Mucosa of stomach (tissue), 1 donor: Measurements from ENCODE around the gene NLRC5.

ENCODE experiments used
- H3K27me3 ChIP-seq: one replicate; pipeline ENCODE4 v1.7.0; 2013; ENCODE audit warnings: mild to moderate bottlenecking, low read length; ENCODE audit not compliant: control insufficient read depth, insufficient read depth
- H3K36me3 ChIP-seq: one replicate; pipeline ENCODE4 v1.7.0; 2013; ENCODE audit warnings: low read length; ENCODE audit not compliant: control insufficient read depth, insufficient read depth
- H3K4me1 ChIP-seq: one replicate; pipeline ENCODE4 v1.7.0; 2013; ENCODE audit warnings: mild to moderate bottlenecking, low read length; ENCODE audit not compliant: control insufficient read depth, insufficient read depth
- H3K4me3 ChIP-seq: one replicate; pipeline ENCODE4 v1.7.0; 2013; ENCODE audit warnings: low read length
- H3K9ac ChIP-seq: one replicate; pipeline ENCODE4 v1.7.0; 2013; ENCODE audit warnings: mild to moderate bottlenecking, low read length, moderate library complexity
- H3K9me3 ChIP-seq: one replicate; pipeline ENCODE4 v1.7.0; 2013; ENCODE audit warnings: mild to moderate bottlenecking, low read length, moderate library complexity; ENCODE audit not compliant: control insufficient read depth
- donor health status: Pancreatic carcinoma.

The NLRC5 gene

GRCh38 chr16:56988948-56989945 lies at the start of gene NLRC5:
NLRC5 (plus strand) TSS chr16:56989557; CDS start chr16:57020713, 31,156 bp downstream.
- peak within 1 kb of the TSS; percentile 40 for H3K4me3 ChIP-seq
- H3K27me3 ChIP-seq = no peaks in the 10 kb centered on the region
- H3K9me3 ChIP-seq = no peaks in the 10 kb centered on the region
- H3K9ac ChIP-seq = peak within 1 kb of the TSS; percentile 73
- no peaks in the 10 kb centered on the region for H3K36me3 ChIP-seq
- H3K4me1 ChIP-seq = peaks cover 40% of the 10 kb centered on the region

GRCh38 chr16:56939801-56940200 lies 49.6 kb upstream of the NLRC5 start:
- Histone ChIP-seq H3K4me3 (no peak overlapping the region), H3K4me1 (peaks cover 20% of the 10 kb centered on the region), H3K9me3 (no peaks in the 10 kb centered on the region), H3K27me3 (no peaks in the 10 kb centered on the region), H3K9ac (no peak overlapping the region), H3K36me3 (peaks cover 48% of the 10 kb centered on the region)

- peaks cover 20% of the 10 kb centered on the region for H3K4me1 ChIP-seq
- no peak overlapping the region for H3K9ac ChIP-seq
These were observed 48.3 kb upstream of the NLRC5 start for GRCh38 chr16:56941092-56941491.

GRCh38 chr16:56941856-56942331 lies 47.5 kb upstream of the NLRC5 start:
- H3K4me1 ChIP-seq = peaks cover 16% of the 10 kb centered on the region
- no peak overlapping the region for H3K4me3 ChIP-seq
- H3K27me3 ChIP-seq = no peaks in the 10 kb centered on the region
- peaks cover 55% of the 10 kb centered on the region for H3K36me3 ChIP-seq
- H3K9me3 ChIP-seq = no peaks in the 10 kb centered on the region
- no peak overlapping the region for H3K9ac ChIP-seq

More at GRCh38 chr16:56941092-56941491, 48.3 kb upstream of the NLRC5 start:
- Histone ChIP-seq H3K4me3 (no peak overlapping the region), H3K27me3 (no peaks in the 10 kb centered on the region), H3K36me3 (peaks cover 55% of the 10 kb centered on the region), H3K9me3 (no peaks in the 10 kb centered on the region)

- peaks cover 4% of the 10 kb centered on the region for H3K4me1 ChIP-seq
- H3K9me3 ChIP-seq = no peaks in the 10 kb centered on the region
- H3K4me3 ChIP-seq = no peak overlapping the region
- no peak overlapping the region for H3K9ac ChIP-seq
- H3K27me3 ChIP-seq = no peaks in the 10 kb centered on the region
- peaks cover 50% of the 10 kb centered on the region for H3K36me3 ChIP-seq
These were observed 45.5 kb upstream of the NLRC5 start for GRCh38 chr16:56943761-56944375.

GRCh38 chr16:56944954-56945839 lies 44.2 kb upstream of the NLRC5 start:
- Histone ChIP-seq H3K4me1 (no peaks in the 10 kb centered on the region), H3K27me3 (no peaks in the 10 kb centered on the region), H3K4me3 (no peak overlapping the region), H3K9ac (no peak overlapping the region), H3K36me3 (peaks cover 44% of the 10 kb centered on the region), H3K9me3 (no peaks in the 10 kb centered on the region)

GRCh38 chr16:56945847-56946527 lies 43.4 kb upstream of the NLRC5 start:
- Histone ChIP-seq H3K27me3 (no peaks in the 10 kb centered on the region), H3K36me3 (peaks cover 39% of the 10 kb centered on the region), H3K9ac (no peak overlapping the region), H3K9me3 (no peaks in the 10 kb centered on the region), H3K4me1 (no peaks in the 10 kb centered on the region), H3K4me3 (no peak overlapping the region)

- Histone ChIP-seq H3K9ac (no peak overlapping the region), H3K9me3 (no peaks in the 10 kb centered on the region), H3K27me3 (no peaks in the 10 kb centered on the region), H3K36me3 (peaks cover 32% of the 10 kb centered on the region), H3K4me1 (no peaks in the 10 kb centered on the region), H3K4me3 (no peak overlapping the region)
These were observed 42.4 kb upstream of the NLRC5 start for GRCh38 chr16:56946767-56947603.

- H3K36me3 ChIP-seq = peaks cover 26% of the 10 kb centered on the region
- H3K4me1 ChIP-seq = no peaks in the 10 kb centered on the region
- no peaks in the 10 kb centered on the region for H3K9me3 ChIP-seq
- no peak overlapping the region for H3K9ac ChIP-seq
- H3K4me3 ChIP-seq = no peak overlapping the region
- no peaks in the 10 kb centered on the region for H3K27me3 ChIP-seq
These were observed 41.8 kb upstream of the NLRC5 start for GRCh38 chr16:56947604-56947995.

GRCh38 chr16:56948234-56948633 lies 41.1 kb upstream of the NLRC5 start:
- Histone ChIP-seq H3K9ac (no peak overlapping the region), H3K4me1 (no peaks in the 10 kb centered on the region), H3K27me3 (no peaks in the 10 kb centered on the region), H3K36me3 (peaks cover 20% of the 10 kb centered on the region), H3K9me3 (no peaks in the 10 kb centered on the region), H3K4me3 (no peak overlapping the region)
